GM21723 (cell line): ENCODE data around the gene PRPF19.
"Not testable (repeated sequence)": the region's sequence is repeated elsewhere in the genome, so short reads cannot be mapped to it uniquely, and the experiment has no call there.

ENCODE experiments used
- ATAC-seq: cut with Tn5 transposase; IDR thresholded peaks from one replicate; pipeline ENCODE4 v1.9.1; 2021; ENCODE audit warnings: mild to moderate bottlenecking, moderate library complexity; ENCODE audit not compliant: unreplicated experiment

Gene PRPF19

DNA sequence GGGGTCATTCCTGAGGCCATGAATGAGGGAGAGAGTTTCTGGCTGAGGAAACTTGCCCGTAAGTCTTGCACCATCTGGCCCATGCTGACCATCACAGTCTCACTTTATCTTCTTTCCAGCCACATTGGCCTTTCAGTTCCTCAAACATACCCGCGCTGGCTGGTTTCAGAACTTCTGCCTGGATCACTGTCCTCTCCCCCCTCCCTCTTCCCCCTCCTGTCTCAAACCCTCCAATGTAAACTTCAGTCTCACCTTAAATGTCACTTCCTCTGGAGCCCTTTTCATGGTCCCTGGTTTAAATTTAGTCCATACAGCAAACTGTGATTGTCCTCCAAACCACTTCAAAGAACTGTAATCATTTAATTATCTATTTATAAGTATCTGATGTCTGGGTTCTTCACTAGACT lies 3.9 kb upstream of the PRPF19 start:
- peak; percentile 40 for ATAC-seq

DNA sequence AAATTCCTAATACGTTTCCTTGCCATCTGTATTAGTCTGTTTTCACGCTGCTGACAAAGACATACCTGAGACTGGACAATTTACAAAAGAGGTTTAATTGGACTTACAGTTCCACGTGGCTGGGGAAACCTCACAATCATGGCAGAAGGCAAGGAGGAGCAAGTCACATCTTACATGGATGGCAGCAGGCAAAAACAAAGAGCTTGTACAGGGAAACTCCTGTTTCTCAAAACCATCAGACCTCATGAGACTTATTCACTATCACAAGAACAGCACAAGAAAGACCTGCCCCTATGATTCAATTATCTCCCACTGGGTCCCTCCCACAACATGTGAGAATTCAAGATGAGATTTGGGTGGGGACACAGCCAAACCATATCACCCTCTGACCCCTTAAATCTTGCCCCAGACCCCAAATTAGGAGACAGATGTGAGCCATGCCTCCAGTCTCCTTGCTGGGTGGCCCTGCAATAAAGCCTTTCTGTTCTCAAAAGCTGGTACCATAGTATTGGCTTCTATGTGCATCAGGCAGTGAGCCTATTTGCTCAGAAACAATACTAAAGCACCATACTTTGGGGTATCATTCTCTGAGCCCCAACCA lies 3.4 kb upstream of the PRPF19 start:
- not testable (repeated sequence) for ATAC-seq

DNA sequence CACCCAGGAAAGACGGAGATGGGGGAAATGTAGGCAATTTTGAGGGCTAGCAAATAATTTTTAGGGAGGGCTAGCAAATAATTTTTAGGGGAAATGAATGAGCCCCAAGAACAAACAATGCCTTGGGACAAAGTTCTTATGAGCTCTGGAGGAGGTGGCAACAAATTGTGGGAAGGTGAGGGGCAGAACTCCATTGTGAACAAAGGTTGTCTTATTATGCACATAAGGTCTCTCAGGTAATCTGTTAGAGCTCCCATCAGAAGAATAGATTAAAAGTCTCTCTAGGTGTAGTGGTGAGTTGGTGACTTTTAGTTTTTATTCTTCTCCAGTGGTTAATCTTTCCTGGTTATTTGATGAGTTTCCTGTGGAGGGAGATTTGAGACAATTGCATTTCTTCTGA lies 2.4 kb upstream of the PRPF19 start:
- no peak for ATAC-seq

- ATAC-seq = no peak
Observed at GRCh38 chr11:60905551-60906113, 753 bp downstream of the PRPF19 start.

- no peak for ATAC-seq
Observed at GRCh38 chr11:60905047-60905446, 1.3 kb downstream of the PRPF19 start.

- ATAC-seq = no peak
Observed at GRCh38 chr11:60902625-60903024, 3.8 kb downstream of the PRPF19 start.

- ATAC-seq = no peak
Observed at GRCh38 chr11:60900673-60901404, 5.5 kb downstream of the PRPF19 start.

DNA sequence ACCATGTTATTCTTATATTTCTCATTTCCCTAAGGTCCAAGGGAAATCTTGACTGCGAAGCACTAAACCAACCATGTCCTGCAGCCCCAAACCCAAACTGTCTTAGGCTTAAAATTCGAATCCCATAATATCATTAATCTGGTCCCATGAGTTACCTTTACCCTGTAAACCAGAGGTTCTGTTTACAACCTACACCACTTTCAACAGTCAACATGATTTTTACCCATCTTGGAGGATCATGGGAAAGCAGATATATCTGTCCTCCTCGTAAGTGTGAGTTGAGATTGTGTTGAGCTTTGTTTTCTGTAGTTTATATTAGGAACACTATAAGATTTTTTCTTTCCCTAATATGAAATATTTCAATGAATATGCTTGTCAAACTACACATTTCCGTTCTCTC lies 6.4 kb downstream of the PRPF19 start:
- ATAC-seq = no peak

GRCh38 chr11:60899046-60899936 lies 7.1 kb downstream of the PRPF19 start:
- ATAC-seq = no peak

DNA sequence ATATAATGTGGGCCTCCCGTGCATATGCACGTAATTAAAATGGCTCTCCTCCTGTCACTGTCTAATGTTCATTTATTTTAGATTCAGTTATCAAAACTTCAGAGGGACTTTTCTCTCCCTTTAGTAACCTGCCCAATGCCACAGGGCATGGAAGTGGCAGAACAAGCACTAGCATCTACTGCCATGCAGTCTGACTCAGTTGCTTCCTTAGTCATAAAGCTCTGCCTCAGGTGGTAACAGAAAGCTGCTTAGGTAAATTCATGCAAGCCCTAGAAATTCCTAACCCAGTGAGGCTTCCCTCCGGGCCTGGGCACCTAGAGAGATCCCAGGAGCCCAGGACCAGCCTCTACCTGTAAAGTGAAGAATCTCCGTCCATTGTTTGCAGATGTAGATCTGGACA lies 8.9 kb downstream of the PRPF19 start:
- no peak for ATAC-seq

GRCh38 chr11:60895687-60896086 lies 10.7 kb downstream of the PRPF19 start:
- ATAC-seq = no peak

- ATAC-seq = no peak
Observed at GRCh38 chr11:60891103-60891741, 15.2 kb downstream of the PRPF19 start.

DNA sequence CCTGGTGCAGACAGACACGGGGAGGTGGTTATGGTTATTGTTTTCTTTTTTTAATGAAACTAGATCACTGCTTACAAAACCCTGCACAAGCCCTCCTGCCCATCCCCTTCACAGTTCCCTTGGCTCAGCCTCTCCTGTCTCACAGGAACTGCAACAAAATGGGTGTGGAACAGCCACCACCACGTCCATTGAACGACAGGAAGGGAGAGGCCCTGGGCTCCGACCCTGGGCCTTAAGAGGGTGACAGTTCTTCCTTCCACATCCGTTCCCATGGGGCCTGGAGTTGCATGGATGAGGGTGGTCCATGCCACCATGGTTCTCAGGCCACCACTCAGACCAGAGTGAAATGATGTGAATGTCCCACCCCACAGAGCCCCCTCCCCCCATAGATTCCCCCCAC lies 15.7 kb downstream of the PRPF19 start:
- no peak for ATAC-seq

GRCh38 chr11:60889869-60890311 lies 16.5 kb downstream of the PRPF19 start:
- ATAC-seq = no peak

GRCh38 chr11:60887556-60887955 lies 18.8 kb downstream of the PRPF19 start:
- ATAC-seq = peak; percentile 68

DNA sequence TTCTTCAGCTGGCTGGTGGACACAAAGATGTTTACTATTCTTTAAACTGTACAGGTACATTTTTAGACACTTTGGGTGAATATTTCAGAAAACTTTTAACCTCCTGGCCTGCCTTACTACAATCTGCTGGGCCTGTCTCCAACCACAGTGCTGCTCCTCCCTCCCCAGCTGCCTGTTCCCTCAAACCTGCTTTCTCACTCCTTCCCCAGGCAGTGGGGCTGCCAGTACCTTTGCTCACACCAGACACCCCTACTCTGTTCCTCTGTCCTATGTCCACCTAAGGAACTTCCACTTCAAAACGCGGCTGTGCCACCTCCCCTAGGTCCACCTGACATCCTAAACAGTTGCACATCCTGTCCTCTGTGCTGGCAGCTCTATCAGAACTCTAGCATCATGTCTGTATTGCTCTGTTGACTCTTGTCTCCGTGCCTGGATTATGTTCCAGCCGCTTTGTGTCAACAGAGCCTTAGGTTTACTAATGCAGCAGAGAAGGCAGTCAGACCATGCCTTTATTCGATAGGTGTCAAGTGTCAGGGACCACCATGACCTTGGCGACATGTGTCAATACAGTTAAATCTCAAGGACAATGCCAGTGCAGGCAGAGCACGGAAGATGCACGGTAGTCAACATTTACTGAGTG lies 25.6 kb downstream of the PRPF19 start:
- no peak for ATAC-seq

GRCh38 chr11:60879971-60880588 lies 26.3 kb downstream of the PRPF19 start:
- no peak for ATAC-seq

DNA sequence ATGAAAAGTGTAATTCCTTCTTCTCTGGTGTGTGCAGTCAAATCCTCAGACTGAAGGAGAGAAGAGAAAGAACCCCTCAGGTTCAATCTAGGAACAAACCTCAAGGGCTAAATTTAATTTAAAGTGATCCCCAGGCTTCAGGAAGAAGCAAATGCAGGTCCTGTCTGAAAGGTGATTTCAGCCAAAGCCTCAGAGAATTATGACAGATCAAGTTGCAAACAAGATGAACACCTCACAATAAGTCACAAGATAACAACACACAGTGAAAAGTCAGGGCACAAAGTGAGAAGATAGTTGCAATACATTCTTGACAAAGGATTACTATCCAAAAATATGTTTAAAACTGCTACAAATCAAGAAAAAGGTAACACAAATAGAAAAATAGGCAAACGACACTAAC lies 27.3 kb downstream of the PRPF19 start:
- no peak for ATAC-seq

DNA sequence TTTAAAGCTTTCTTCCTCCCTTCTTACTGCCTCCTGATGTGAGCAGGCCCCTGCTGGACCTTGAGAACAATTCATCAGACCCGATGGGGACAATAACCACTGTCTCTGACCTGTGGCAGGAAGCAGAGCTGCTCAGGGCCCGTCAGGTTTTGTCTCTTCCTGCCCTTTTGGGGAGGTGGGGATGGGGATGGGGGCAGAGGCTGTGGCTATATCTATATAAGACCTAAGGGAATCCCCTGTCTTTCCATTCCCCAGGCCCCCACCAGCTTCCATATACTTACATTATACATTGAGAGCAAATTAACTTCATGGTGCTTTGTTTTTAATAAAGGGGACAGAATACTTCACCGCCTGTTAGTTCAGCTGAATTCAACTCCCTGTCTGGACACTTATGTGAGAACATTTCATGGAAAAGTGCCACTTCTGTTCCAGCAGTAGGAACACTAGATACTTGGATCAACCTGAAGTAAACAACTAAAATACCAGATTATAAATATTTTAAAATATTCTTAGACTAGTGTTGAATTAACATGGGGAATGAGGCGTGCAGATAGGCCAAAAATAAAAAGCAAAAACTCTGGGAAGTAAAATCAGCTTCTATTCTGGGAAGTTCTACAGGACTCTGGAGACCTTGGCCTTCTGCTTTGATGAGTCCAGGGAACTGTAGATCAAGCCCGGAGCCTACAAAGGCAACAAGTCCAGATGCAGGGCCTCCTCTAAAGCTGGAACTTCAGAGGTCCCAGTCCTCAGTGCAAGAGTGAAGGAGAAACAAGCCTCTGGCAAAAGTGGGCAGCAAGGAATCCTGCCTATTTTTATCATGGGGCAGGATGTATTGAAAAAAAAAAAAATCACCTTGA lies 27.9 kb downstream of the PRPF19 start:
- no peak for ATAC-seq
